Fibroblast of skin of right biceps (primary cell): ENCODE results near the gene CELA3A.
"Not testable (repeated sequence)": the region's sequence is repeated elsewhere in the genome, so short reads cannot be mapped to it uniquely, and the experiment has no call there.

ENCODE experiments used
- DNase-seq: peaks from one replicate; pipeline ENCODE4 v3.0.0-alpha.2; 2013

Gene CELA3A

DNA sequence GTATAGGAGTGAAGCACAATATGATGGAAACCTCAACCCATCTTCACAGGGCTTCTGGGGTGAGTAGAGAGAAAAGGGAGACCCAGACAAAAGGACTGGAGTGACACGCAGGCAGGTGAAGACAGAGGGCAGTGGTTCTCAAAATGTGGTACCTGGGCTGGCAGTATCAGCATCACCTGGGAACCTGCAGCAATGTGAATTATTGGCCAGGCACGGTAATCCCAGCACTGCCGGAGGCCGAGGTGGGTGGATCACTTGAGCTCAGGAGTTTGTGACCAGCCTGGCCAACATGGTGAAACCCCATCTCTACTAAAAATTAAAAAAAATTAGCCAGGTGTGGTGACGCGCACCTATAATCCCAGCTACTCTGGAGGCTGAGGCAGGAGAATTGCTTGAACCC is 19.3 kb upstream of the CELA3A start:
- not testable (repeated sequence) for DNase-seq

- not testable (repeated sequence) for DNase-seq
These were observed 17.9 kb upstream of the CELA3A start for GRCh38 chr1:21983539-21983938.

DNA sequence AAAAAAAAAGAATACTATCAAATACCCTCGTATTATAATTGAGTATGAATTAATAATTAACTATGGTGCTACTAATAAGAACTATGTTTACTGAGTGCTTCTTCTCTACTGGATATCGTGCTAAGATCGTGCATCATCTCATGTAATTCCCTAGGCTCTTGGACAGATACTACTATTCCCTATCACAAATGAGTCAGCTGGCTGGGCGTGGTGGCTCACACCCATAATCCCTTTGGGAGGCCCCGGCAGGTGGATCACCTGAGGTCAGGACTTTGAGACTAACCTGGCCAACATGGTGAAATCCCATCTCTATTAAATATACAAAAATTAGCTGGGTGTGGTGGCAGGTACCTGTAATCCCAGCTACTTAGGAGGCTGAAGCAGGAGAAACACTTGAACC is 15.6 kb upstream of the CELA3A start:
- DNase-seq: not testable (repeated sequence)

DNA sequence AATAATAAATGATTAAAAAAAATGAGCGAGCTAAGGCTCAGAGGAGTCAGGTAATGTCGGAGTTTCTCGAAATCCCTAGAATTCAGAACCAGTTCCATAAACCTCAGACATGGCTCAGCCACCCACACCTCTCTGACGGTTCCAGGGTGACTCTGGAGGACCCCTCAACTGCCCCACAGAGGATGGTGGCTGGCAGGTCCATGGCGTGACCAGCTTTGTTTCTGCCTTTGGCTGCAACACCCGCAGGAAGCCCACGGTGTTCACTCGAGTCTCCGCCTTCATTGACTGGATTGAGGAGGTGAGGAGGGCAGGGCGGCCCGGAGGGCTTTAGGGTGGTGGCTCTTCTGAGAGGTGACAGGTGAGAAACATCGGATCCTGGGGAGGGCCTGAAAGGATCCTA is 15.1 kb upstream of the CELA3A start:
- not testable (repeated sequence) for DNase-seq

- DNase-seq: not testable (repeated sequence)
These were observed 11.6 kb upstream of the CELA3A start for GRCh38 chr1:21989672-21990393.

DNA sequence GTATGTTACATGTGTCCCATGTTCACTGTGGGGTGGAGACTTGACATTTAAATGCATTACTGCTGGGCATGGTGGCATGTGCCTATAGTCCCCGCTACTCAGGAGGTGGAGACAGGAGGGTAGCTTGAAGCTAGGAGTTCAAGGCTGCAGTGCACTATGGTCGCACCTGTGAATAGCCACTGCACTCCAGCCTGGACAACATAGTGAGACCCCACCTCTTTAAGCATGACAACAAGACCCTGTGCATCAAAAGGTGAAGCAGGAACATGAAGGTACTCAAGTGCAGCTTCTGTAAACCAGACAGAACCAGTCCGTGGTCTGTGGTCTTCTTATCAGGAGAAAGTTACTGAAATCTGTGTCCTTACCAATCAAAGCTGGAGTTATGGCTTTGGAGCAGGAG is 9.3 kb upstream of the CELA3A start:
- DNase-seq: not testable (repeated sequence)

- DNase-seq: not testable (repeated sequence)
These were observed 6.7 kb upstream of the CELA3A start for GRCh38 chr1:21994716-21995115.

GRCh38 chr1:21996663-21996970 is 4.8 kb upstream of the CELA3A start:
- DNase-seq: not testable (repeated sequence)

GRCh38 chr1:21997891-21998623 is 3.4 kb upstream of the CELA3A start:
- DNase-seq: not testable (repeated sequence)

DNA sequence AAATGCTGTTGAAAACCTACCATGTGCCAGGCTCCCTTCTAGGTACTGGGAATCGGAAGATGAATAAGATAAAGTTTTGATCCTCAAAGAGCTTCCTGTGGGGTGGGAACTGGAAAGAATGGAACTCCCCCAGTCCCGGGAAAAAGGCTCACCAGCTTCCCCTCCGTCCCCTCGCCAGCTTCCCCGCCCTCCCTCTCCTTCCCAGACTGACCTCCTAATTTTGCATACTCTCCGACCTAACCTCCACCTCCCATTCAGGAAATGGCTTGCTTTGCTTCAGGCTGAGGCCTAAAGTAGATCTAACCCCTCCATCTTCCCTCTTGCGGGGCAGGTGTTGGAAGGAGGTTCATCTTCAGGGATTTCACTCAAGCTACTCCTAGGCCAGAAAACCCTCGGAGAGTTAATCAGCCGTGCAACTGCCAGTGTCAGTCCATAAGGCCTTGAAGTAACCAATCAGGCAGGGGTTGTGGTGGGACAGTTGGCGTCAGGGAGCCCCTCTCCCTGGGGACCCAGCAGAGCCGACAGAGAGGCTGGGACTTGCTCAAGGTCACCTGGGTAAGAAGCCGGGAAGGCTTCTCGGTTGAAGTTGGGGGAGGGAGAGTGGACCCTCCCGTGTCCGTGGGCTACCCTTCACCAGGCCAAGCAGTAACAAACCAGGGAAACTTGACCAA is 2.7 kb upstream of the CELA3A start:
- DNase-seq: not testable (repeated sequence)

- DNase-seq: not testable (repeated sequence)
These were observed 1.8 kb upstream of the CELA3A start for GRCh38 chr1:21999645-22000044.

DNA sequence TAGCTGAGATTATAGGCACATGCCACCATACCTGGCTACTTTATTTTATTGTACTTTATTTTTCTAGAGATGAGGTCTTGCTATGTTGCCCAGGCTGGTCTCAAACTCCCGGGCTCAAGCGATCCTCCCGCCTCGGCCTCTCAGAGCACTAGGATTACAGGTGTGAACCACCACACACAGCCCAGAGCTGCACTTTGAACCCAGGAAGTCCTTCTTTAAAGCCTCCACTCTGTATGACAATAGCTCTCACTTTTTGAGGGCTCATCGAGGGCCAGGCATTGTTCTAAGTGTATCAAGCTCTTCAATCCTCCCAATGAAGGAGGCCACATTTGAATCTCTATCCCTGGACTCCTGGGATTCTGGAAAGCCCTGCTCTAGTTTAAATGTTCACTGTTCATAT is 1.0 kb downstream of the CELA3A start:
- DNase-seq: not testable (repeated sequence)

DNA sequence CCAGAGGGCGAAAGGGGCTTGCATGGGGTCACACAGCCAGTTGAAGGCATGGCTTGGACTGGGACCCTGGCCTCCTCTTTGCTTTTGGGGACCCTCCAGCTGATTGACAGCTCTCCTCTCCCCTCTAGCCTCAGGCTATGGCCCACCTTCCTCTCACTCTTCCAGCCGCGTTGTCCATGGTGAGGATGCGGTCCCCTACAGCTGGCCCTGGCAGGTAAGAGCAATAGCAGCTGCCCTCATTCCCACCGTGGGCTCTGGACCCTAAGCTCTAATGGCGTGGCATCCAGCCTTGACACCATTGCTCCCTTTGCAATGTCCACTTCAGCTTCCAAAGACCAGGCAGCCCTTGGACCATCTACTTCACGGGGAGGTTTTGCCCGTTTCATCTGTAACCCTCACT is 1.4 kb downstream of the CELA3A start:
- not testable (repeated sequence) for DNase-seq

GRCh38 chr1:22003959-22004358 is 2.5 kb downstream of the CELA3A start:
- not testable (repeated sequence) for DNase-seq

GRCh38 chr1:22005261-22006149 is 4.0 kb downstream of the CELA3A start:
- peak; percentile 30 for DNase-seq

- not testable (repeated sequence) for DNase-seq
These were observed 5.3 kb downstream of the CELA3A start for GRCh38 chr1:22006736-22007135.

DNA sequence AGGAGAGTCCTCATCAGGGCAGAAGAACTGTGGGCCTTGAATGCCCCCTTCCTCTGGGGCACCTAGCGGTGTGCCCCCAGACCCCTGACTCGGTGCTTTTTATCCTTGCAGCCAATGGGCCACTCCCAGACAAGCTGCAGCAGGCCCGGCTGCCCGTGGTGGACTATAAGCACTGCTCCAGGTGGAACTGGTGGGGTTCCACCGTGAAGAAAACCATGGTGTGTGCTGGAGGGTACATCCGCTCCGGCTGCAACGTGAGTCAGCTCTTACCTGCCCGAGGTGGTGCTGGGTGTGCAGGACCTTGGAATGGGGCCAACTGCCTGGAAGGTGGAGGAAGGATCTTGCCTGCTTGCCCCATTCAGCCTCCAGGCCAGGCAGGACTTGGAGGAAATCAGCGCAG is 5.8 kb downstream of the CELA3A start:
- not testable (repeated sequence) for DNase-seq

GRCh38 chr1:22009566-22009965 is 8.1 kb downstream of the CELA3A start:
- DNase-seq: not testable (repeated sequence)

DNA sequence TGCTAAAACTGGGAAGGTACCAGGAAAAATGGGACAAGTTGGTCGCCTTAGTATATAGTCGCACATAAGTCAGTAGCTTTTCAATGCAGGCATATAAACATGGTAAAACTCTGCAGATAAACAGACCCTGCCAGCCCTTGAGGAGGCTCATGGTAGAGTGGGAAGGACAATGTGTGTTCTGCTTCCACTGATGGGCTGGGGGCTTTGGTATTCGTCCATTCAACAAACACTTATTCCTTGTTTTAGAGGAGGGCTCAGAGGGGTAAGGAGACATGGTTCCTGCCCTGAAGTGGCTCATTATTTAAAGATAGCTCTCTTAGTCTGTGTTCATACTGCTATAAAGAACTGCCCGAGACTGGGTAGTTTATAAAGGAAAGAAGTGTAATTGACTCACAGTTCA is 11.3 kb downstream of the CELA3A start:
- not testable (repeated sequence) for DNase-seq

DNA sequence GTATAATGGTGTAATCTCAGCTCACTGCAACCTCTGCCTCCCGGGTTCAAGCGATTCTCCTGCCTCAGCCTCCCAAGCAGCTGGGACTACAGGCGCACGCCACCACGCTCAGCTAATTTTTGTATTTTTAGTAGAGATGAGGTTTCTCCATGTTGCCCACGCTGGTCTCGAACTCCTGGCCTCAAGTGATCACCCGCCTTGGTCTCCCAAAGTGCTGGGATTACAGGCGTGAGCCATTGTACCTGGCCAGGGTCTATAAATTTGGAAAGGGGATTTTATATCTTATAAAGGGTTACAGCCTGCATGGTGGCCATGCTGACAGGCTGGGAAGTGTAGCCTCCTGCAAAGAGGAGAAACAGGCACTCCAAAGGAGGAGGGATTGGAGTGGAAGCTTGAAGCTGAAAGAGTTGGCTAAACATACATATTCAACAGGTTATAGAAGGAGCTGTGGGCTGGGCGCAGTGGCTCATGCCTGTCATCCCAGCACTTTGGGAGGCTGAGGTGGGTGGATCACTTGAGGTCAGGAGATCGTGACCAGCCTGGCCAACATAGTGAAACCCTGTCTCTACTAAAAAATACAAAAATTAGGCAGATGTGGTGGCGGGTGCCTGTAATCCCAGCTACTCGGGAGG is 13.2 kb downstream of the CELA3A start:
- DNase-seq: not testable (repeated sequence)

- peak; percentile 96 for DNase-seq
These were observed 17.4 kb downstream of the CELA3A start for GRCh38 chr1:22018583-22019559.
